Activated naive CD8-positive, alpha-beta T cell treated with anti-CD3 and anti-CD28 coated beads, Interleukin-2, amount 10 ng/mL, durations not matched to agents 7 days and 5 days (primary cell): ENCODE results near the gene ZNF414. TPM values are rescaled to one million over a fixed set of nuclear protein-coding genes. Genes with fewer than 3 reads are reported as not detected.
A peak's percentile ranks its signal among the peaks of the same experiment; 100 is the strongest.

Source experiments
- ATAC-seq: fragments of 150-1000 bp; cut with Tn5 transposase; one replicate; pipeline ENCODE4 v1.10.0; 2021; ENCODE audit warnings: low read depth, moderate library complexity
- POLR2A ChIA-PET: fragments of 350-600 bp; sonication (Branson Sonifier 250); formaldehyde crosslinking; loops from one replicate; lab custom pipeline; 2021; ENCODE audit warnings: antibody characterized with exemption; lab: Charles Lee
- DNase-seq: peaks from one replicate; pipeline ENCODE4 v3.0.0; 2021
- H3K27ac Mint-ChIP-seq: one replicate; pipeline ENCODE4 v1.8.0; 2022; ENCODE audit warnings: mild to moderate bottlenecking, mixed read lengths
- H3K27me3 Mint-ChIP-seq: one replicate; pipeline ENCODE4 v1.8.0; 2022; ENCODE audit warnings: mild to moderate bottlenecking, moderate library complexity, mixed read lengths
- H3K36me3 Mint-ChIP-seq: one replicate; pipeline ENCODE4 v1.8.0; 2021; ENCODE audit warnings: mild to moderate bottlenecking, mixed read lengths
- H3K4me1 Mint-ChIP-seq: one replicate; pipeline ENCODE4 v1.8.0; 2021; ENCODE audit warnings: mixed read lengths
- H3K4me3 Mint-ChIP-seq: one replicate; pipeline ENCODE4 v1.8.0; 2022; ENCODE audit warnings: mild to moderate bottlenecking, moderate library complexity, mixed read lengths
- H3K9me3 Mint-ChIP-seq: one replicate; pipeline ENCODE4 v1.8.0; 2021; ENCODE audit warnings: mixed read lengths
- total RNA-seq, 2 experiments: library from RNA; stranded (reverse); gene quantifications; one replicate each; pipeline ENCODE4 v1.2.3, GENCODE V29; 2021

ZNF414 gene
- total RNA-seq, 2 experiments from 2014 or later, result 38.2 to 40.5 TPM

- no peaks in the 10 kb centered on the region for H3K27me3 Mint-ChIP-seq
- no peak for ATAC-seq
- peak; percentile 21 for DNase-seq
- H3K4me1 Mint-ChIP-seq, result peaks cover 47% of the 10 kb centered on the region
- H3K4me3 Mint-ChIP-seq, result no peak overlapping the region
- POLR2A ChIA-PET, result interaction anchor here (1.3 kb wide), 1 partner anchor 29 kb away, joined by 3 read pairs; the partner anchor contains the start of gene ZNF414
- H3K36me3 Mint-ChIP-seq, result peaks cover 55% of the 10 kb centered on the region
- H3K9me3 Mint-ChIP-seq, result no peaks in the 10 kb centered on the region
- no peak overlapping the region for H3K27ac Mint-ChIP-seq
These were observed 29.6 kb downstream of the ZNF414 start for GRCh38 chr19:8484331-8484894.

- Mint-ChIP-seq H3K36me3 (peaks cover 51% of the 10 kb centered on the region), H3K9me3 (no peaks in the 10 kb centered on the region), H3K27me3 (no peaks in the 10 kb centered on the region), H3K4me3 (no peak overlapping the region), H3K4me1 (peaks cover 49% of the 10 kb centered on the region), H3K27ac (no peak overlapping the region)
- no peak for DNase-seq
- no peak for ATAC-seq
- POLR2A ChIA-PET, result interaction anchor here (0.6 to 1.3 kb wide), 2 partner anchors 30 to 37 kb away, joined by 3 read pairs; partner anchors contain the start of gene ZNF414
These were observed 30.8 kb downstream of the ZNF414 start for GRCh38 chr19:8483165-8483564.

- no peaks in the 10 kb centered on the region for H3K9me3 Mint-ChIP-seq
- no peak overlapping the region for H3K4me3 Mint-ChIP-seq
- peaks cover 48% of the 10 kb centered on the region for H3K36me3 Mint-ChIP-seq
- POLR2A ChIA-PET, result interaction anchor here (0.6 to 1.8 kb wide), 6 partner anchors 23 to 117 kb away, joined by 3 to 9 read pairs (median 4); partner anchors contain the start of genes MARCHF2 and ZNF414
- H3K27me3 Mint-ChIP-seq, result no peaks in the 10 kb centered on the region
- DNase-seq, result no peak
- peaks cover 49% of the 10 kb centered on the region for H3K4me1 Mint-ChIP-seq
- H3K27ac Mint-ChIP-seq, result no peak overlapping the region
- ATAC-seq, result no peak
These were observed 31.3 kb downstream of the ZNF414 start for GRCh38 chr19:8482696-8483095.

DNA sequence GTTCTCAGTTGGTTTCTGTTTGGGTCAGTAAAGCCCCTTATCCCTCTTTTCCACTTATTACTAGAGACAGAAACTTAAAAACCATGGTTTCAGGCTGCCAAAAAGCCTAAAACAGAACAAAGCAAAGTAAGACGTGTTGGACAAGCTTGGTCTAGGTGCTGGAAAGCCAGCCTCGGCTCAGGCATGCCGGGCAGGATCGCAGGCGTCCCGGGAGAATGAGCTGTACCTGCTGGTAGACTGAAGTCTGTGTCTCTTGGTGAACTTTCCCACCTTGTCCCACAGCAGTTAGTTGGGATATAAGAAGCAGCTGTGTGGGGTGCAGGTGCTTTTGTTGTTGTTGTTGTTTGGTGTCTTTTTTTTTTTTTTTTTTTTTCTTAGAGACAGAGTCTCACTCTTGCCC, 32.4 kb downstream of the ZNF414 start:
- POLR2A ChIA-PET, result interaction anchor here (0.7 to 1.8 kb wide), 6 partner anchors 12 to 95 kb away, joined by 3 to 11 read pairs (median 4); partner anchors contain the start of genes MARCHF2 and ZNF414
- ATAC-seq (no peak), DNase-seq (no peak)
- peak overlapping the region; percentile 69 for H3K27ac Mint-ChIP-seq
- peaks cover 47% of the 10 kb centered on the region for H3K4me1 Mint-ChIP-seq
- H3K4me3 Mint-ChIP-seq, result no peak overlapping the region
- H3K27me3 Mint-ChIP-seq, result no peaks in the 10 kb centered on the region
- no peaks in the 10 kb centered on the region for H3K9me3 Mint-ChIP-seq
- H3K36me3 Mint-ChIP-seq, result peaks cover 42% of the 10 kb centered on the region

- POLR2A ChIA-PET, result interaction anchor here (0.7 to 1.8 kb wide), 4 partner anchors 12 to 95 kb away, joined by 3 to 4 read pairs (median 3); partner anchors contain the start of gene MARCHF2
- Mint-ChIP-seq H3K9me3 (no peaks in the 10 kb centered on the region), H3K4me1 (peaks cover 47% of the 10 kb centered on the region), H3K36me3 (peaks cover 42% of the 10 kb centered on the region), H3K27me3 (no peaks in the 10 kb centered on the region), H3K4me3 (peak overlapping the region; percentile 53), H3K27ac (peak overlapping the region; percentile 69)
- ATAC-seq (peak; percentile 15), DNase-seq (no peak)
These were observed 32.8 kb downstream of the ZNF414 start for GRCh38 chr19:8481201-8481600.

DNA sequence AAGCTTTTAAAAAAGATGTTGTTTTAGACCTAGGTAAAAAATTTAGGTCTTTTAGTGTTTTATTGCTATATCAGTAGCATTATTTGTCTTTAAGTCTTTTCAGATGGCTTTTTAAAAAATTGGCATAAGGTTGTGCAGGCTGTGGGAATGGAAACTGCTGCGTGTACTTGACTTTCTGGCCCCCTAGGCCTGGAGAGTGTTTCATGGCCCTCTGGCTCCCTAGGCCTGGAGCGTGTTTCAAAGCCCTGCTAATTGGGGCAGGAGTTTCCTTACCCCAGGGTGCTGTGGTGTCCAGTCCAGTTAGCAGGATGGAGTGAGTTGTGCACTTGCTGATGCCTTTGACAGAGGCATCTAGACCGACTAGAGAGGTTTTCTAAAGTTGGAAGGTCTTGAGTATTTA, 35.4 kb downstream of the ZNF414 start:
- DNase-seq, result no peak
- POLR2A ChIA-PET, result interaction anchor here (0.7 to 1.2 kb wide), 2 partner anchors 26 to 98 kb away, joined by 3 to 9 read pairs; no protein-coding TSS in a partner anchor
- peak overlapping the region; percentile 2 for H3K4me3 Mint-ChIP-seq
- H3K4me1 Mint-ChIP-seq, result peaks cover 57% of the 10 kb centered on the region
- ATAC-seq, result no peak
- no peaks in the 10 kb centered on the region for H3K27me3 Mint-ChIP-seq
- H3K36me3 Mint-ChIP-seq, result peaks cover 38% of the 10 kb centered on the region
- peak overlapping the region; percentile 28 for H3K27ac Mint-ChIP-seq
- H3K9me3 Mint-ChIP-seq, result no peaks in the 10 kb centered on the region

DNA sequence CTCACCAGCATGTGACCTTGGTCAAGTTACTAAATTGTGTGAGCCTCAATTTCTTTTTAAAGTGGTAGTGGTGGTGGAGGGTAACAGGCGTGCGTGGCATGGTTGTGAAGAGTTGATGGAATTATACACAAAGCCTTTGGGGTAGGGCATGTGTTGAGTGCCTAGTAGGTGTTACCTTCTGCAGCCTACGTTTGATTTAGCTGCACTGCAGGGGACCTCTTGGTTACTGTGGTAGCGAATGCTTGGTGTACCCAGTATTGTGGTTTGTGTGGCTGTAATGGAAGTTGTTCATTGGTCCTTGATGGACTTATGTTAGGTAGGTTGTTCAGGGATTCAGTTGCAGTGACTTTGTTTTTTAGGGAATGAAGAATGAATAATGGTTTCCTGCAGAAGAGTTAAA, 36.1 kb downstream of the ZNF414 start:
- Mint-ChIP-seq H3K27ac (peak overlapping the region; percentile 68), H3K36me3 (peaks cover 32% of the 10 kb centered on the region), H3K9me3 (no peaks in the 10 kb centered on the region), H3K27me3 (no peaks in the 10 kb centered on the region), H3K4me1 (peaks cover 57% of the 10 kb centered on the region), H3K4me3 (peak overlapping the region; percentile 1)
- DNase-seq (no peak), ATAC-seq (peak; percentile 43)
- POLR2A ChIA-PET, result interaction anchor here (0.6 to 1.2 kb wide), 2 partner anchors 99 to 103 kb away, joined by 3 to 9 read pairs; no protein-coding TSS in a partner anchor

- Mint-ChIP-seq H3K36me3 (peaks cover 30% of the 10 kb centered on the region), H3K27ac (no peak overlapping the region), H3K9me3 (no peaks in the 10 kb centered on the region), H3K4me3 (no peak overlapping the region), H3K4me1 (peaks cover 57% of the 10 kb centered on the region), H3K27me3 (no peaks in the 10 kb centered on the region)
- DNase-seq (no peak), ATAC-seq (no peak)
- POLR2A ChIA-PET, result interaction anchor here (1.6 kb wide), 1 partner anchor 37 kb away, joined by 4 read pairs; the partner anchor contains the start of gene ZNF414
These were observed 37.4 kb downstream of the ZNF414 start for GRCh38 chr19:8476524-8476923.

DNA sequence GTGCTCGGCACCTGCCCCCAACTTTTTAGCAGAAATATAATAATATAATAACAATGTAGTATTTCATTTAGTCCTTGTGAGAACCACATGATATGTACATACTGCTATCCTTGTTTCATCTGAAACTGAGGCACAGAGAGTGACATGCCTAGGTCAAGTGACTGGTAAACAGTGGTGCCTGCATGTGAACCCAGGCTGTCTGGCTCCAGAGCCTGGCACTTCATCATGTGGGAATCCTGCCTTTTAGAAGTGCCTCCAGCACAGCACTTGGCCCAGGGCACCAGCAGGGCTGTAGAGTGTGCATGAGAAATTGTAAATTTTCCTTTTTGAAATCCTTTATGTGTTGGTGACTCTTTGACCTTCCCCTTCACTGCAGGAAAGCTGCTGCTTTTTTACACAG, 39.0 kb downstream of the ZNF414 start:
- peaks cover 45% of the 10 kb centered on the region for H3K4me1 Mint-ChIP-seq
- ATAC-seq, result no peak
- peaks cover 27% of the 10 kb centered on the region for H3K36me3 Mint-ChIP-seq
- POLR2A ChIA-PET, result interaction anchor here (1.6 kb wide), 1 partner anchor 39 kb away, joined by 4 read pairs; the partner anchor contains the start of gene ZNF414
- H3K4me3 Mint-ChIP-seq, result no peak overlapping the region
- H3K9me3 Mint-ChIP-seq, result no peaks in the 10 kb centered on the region
- H3K27me3 Mint-ChIP-seq, result no peaks in the 10 kb centered on the region
- H3K27ac Mint-ChIP-seq, result no peak overlapping the region
- no peak for DNase-seq

GRCh38 chr19:8473648-8474476, 40.1 kb downstream of the ZNF414 start:
- POLR2A ChIA-PET, result interaction anchor here (0.5 to 1.8 kb wide), 3 partner anchors 25 to 166 kb away, joined by 3 to 4 read pairs (median 3); partner anchors contain the start of gene ZNF414
- H3K4me1 Mint-ChIP-seq, result peaks cover 48% of the 10 kb centered on the region
- H3K27me3 Mint-ChIP-seq, result no peaks in the 10 kb centered on the region
- H3K9me3 Mint-ChIP-seq, result no peaks in the 10 kb centered on the region
- DNase-seq (no peak), ATAC-seq (no peak)
- peak overlapping the region; percentile 9 for H3K4me3 Mint-ChIP-seq
- H3K27ac Mint-ChIP-seq, result peak overlapping the region; percentile 81
- H3K36me3 Mint-ChIP-seq, result peaks cover 36% of the 10 kb centered on the region

- Mint-ChIP-seq H3K4me1 (peaks cover 38% of the 10 kb centered on the region), H3K27me3 (no peaks in the 10 kb centered on the region), H3K27ac (peak overlapping the region; percentile 26), H3K9me3 (no peaks in the 10 kb centered on the region), H3K36me3 (peaks cover 49% of the 10 kb centered on the region), H3K4me3 (no peak overlapping the region)
- no peak for DNase-seq
- no peak for ATAC-seq
- POLR2A ChIA-PET, result no interaction called here
These were observed 44.2 kb downstream of the ZNF414 start for GRCh38 chr19:8469613-8470368.

GRCh38 chr19:8468761-8469373, 45.1 kb downstream of the ZNF414 start:
- POLR2A ChIA-PET, result interaction anchor here (0.6 kb wide), 1 partner anchor 13 kb away, joined by 3 read pairs; no protein-coding TSS in a partner anchor
- Mint-ChIP-seq H3K27ac (no peak overlapping the region), H3K36me3 (peaks cover 46% of the 10 kb centered on the region), H3K9me3 (no peaks in the 10 kb centered on the region), H3K4me3 (no peak overlapping the region), H3K27me3 (no peaks in the 10 kb centered on the region), H3K4me1 (peaks cover 34% of the 10 kb centered on the region)
- no peak for ATAC-seq
- no peak for DNase-seq
